A673 (cell line): ENCODE results near the gene PARP4. TPM values are rescaled to one million over a fixed set of nuclear protein-coding genes. Genes with fewer than 3 reads are reported as not detected.
"Not testable (repeated sequence)": the region's sequence is repeated elsewhere in the genome, so short reads cannot be mapped to it uniquely, and the experiment has no call there.

Experiments
- BruUV-seq: library from RNA; stranded (reverse); fragments of 400-500 nt; replicated peaks from 2 replicates; lab custom pipeline; 2021; lab: Mats Ljungman, UMichigan
- CTCF ChIA-PET: fragments of 300-600 bp; sonication (Branson Sonifier 250); formaldehyde crosslinking; loops from one replicate; lab custom pipeline; 2022; ENCODE audit warnings: antibody characterized with exemption; lab: Charles Lee
- POLR2A ChIA-PET: fragments of 300-600 bp; sonication (Branson Sonifier 250); formaldehyde crosslinking; loops from one replicate; lab custom pipeline; 2022; ENCODE audit warnings: antibody characterized with exemption; ENCODE audit not compliant: low non-redundant PET; lab: Charles Lee
- DNase-seq: peaks from one replicate; pipeline ENCODE4 v3.0.0-alpha.2; 2015; ENCODE audit warnings: low spot score
- H3K27ac ChIP-seq: fragments of 200-600 bp; sonication (generic); 2 replicates; pipeline ENCODE4 v1.5.1; 2016; ENCODE audit warnings: mixed run types, low read depth, mild to moderate bottlenecking, mixed read lengths, antibody characterized with exemption, low read length; ENCODE audit not compliant: poor library complexity, severe bottlenecking
- H3K27me3 ChIP-seq: fragments of 200-600 bp; sonication (generic); replicated peaks from 2 replicates; pipeline ENCODE4 v1.6.1; 2017; ENCODE audit warnings: mixed run types, low read depth, mild to moderate bottlenecking, mixed read lengths, antibody characterized with exemption, low read length; ENCODE audit not compliant: insufficient read depth, poor library complexity
- H3K36me3 ChIP-seq: fragments of 200-600 bp; sonication (generic); 2 replicates; pipeline ENCODE4 v1.6.1; 2016; ENCODE audit warnings: mixed run types, mild to moderate bottlenecking, mixed read lengths, antibody characterized with exemption, low read length; ENCODE audit not compliant: insufficient read depth, poor library complexity, severe bottlenecking
- H3K4me1 ChIP-seq: fragments of 200-600 bp; sonication (generic); 2 replicates; pipeline ENCODE4 v1.6.1; 2017; ENCODE audit warnings: mixed run types, mild to moderate bottlenecking, mixed read lengths, antibody characterized with exemption, low read length; ENCODE audit not compliant: insufficient read depth, poor library complexity, severe bottlenecking
- H3K4me3 ChIP-seq: fragments of 200-600 bp; sonication (generic); 2 replicates; pipeline ENCODE4 v1.5.1; 2016; ENCODE audit warnings: low read depth, mixed run types, mild to moderate bottlenecking, mixed read lengths, low read length; ENCODE audit not compliant: poor library complexity, severe bottlenecking
- H3K9me3 ChIP-seq: fragments of 200-600 bp; sonication (generic); 2 replicates; pipeline ENCODE4 v1.6.1; 2016; ENCODE audit warnings: mixed run types, low read depth, mild to moderate bottlenecking, mixed read lengths, antibody characterized with exemption, low read length; ENCODE audit not compliant: poor library complexity, severe bottlenecking
- CTCF ChIP-seq: fragments of 300-800, 200-600 bp; sonication (generic); conservative IDR thresholded peaks from 2 replicates; pipeline ENCODE4 v1.5.1; 2017; ENCODE audit warnings: low read depth, mild to moderate bottlenecking, antibody characterized with exemption, low read length, moderate library complexity, mixed read lengths
- EZH2 ChIP-seq: fragments of 200-600 bp; sonication (generic); IDR thresholded peaks from 2 replicates; pipeline ENCODE4 v1.6.1; 2017; ENCODE audit warnings: borderline replicate concordance, low read depth, mild to moderate bottlenecking, mixed read lengths, antibody characterized with exemption, low read length; ENCODE audit not compliant: poor library complexity, severe bottlenecking
- intact Hi-C: fragments of 100-400 bp; cut with micrococcal nuclease; formaldehyde crosslinking; loops from one replicate; pipeline ENCODE4 v1.10.0; 2022; ENCODE audit not compliant: unreplicated experiment
- total RNA-seq: library from RNA; stranded (reverse); gene quantifications from 2 replicates; pipeline ENCODE4 v1.2.3, GENCODE V29; 2021

Gene PARP4
- total RNA-seq, 1 experiment from 2014 or later: 66.8 TPM

GRCh38 chr13:24506698-24507335 is 5.8 kb downstream of the PARP4 start:
- DNase-seq: no peak
- Histone ChIP-seq H3K27ac (no peak overlapping the region), H3K4me1 (peaks cover 3% of the 10 kb centered on the region), H3K36me3 (no peaks in the 10 kb centered on the region), H3K4me3 (no peak overlapping the region), H3K9me3 (no peaks in the 10 kb centered on the region), H3K27me3 (no peaks in the 10 kb centered on the region)
- TF ChIP-seq EZH2 (no peak), CTCF (no peak)
- BruUV-seq: no TSS peak
- intact Hi-C loops: no loop called here
- POLR2A ChIA-PET: no interaction called here
- CTCF ChIA-PET: no interaction called here

GRCh38 chr13:24506283-24506682 is 6.3 kb downstream of the PARP4 start:
- POLR2A ChIA-PET, BruUV-seq, H3K4me1 ChIP-seq, H3K27me3 ChIP-seq, H3K36me3 ChIP-seq, H3K9me3 ChIP-seq, DNase-seq, H3K27ac ChIP-seq, H3K4me3 ChIP-seq, intact Hi-C loops, CTCF ChIA-PET: not testable (repeated sequence)

GRCh38 chr13:24505756-24506155 is 6.8 kb downstream of the PARP4 start:
- ChIA-PET POLR2A (interaction anchor here (0.6 kb wide), 1 partner anchor 50 kb away, joined by 3 read pairs; no protein-coding TSS in a partner anchor), CTCF (no interaction called here)
- Histone ChIP-seq H3K4me3 (no peak overlapping the region), H3K27ac (no peak overlapping the region), H3K9me3 (no peaks in the 10 kb centered on the region), H3K27me3 (no peaks in the 10 kb centered on the region), H3K36me3 (no peaks in the 10 kb centered on the region), H3K4me1 (peaks cover 6% of the 10 kb centered on the region)
- intact Hi-C loops: no loop called here
- BruUV-seq: no TSS peak
- TF ChIP-seq EZH2 (no peak), CTCF (no peak)
- DNase-seq: no peak

DNA sequence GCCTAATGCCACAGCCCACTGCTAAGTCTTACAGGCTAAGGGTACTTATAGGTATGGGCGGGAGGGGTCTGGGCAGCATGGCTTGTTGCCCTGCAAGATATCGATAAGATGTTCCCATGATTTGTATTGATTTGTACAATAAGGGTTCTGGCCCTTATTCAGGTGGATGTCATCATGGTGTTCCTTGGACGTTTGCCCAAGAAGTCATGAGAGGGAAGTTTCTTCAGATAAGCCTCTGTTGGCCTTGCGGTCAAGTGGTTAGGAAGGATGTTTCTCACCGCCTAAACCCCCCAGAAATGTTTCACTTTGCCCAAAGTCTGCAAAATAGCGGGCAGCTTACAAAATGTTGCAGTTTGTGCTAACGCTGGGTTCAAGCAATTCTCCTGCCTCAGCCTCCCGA is 7.3 kb downstream of the PARP4 start:
- no peak for TF ChIP-seq CTCF
- no peak for TF ChIP-seq EZH2
- DNase-seq: no peak
- CTCF ChIA-PET: no interaction called here
- no peaks in the 10 kb centered on the region for H3K9me3 ChIP-seq
- POLR2A ChIA-PET: interaction anchor here (0.6 kb wide), 1 partner anchor 50 kb away, joined by 3 read pairs; no protein-coding TSS in a partner anchor
- no peaks in the 10 kb centered on the region for H3K27me3 ChIP-seq
- intact Hi-C loops: no loop called here
- H3K27ac ChIP-seq: no peak overlapping the region
- H3K4me3 ChIP-seq: no peak overlapping the region
- peaks cover 2% of the 10 kb centered on the region for H3K36me3 ChIP-seq
- BruUV-seq: no TSS peak
- peaks cover 5% of the 10 kb centered on the region for H3K4me1 ChIP-seq
